HFFc6 (cell line): ENCODE measurements around the gene SLC8A1. TPM values are rescaled to one million over a fixed set of nuclear protein-coding genes. Genes with fewer than 3 reads are reported as not detected.

Experiments
- DNase-seq: peaks from one replicate; pipeline ENCODE4 v3.0.0-alpha.2; 2018
- H3K27ac Mint-ChIP-seq: 2 replicates; pipeline ENCODE4 v1.8.0; 2020; ENCODE audit warnings: mild to moderate bottlenecking, mixed read lengths
- H3K27me3 Mint-ChIP-seq: 2 replicates; pipeline ENCODE4 v1.8.0; 2021; ENCODE audit warnings: mild to moderate bottlenecking, moderate library complexity, mixed read lengths; ENCODE audit not compliant: insufficient read depth
- H3K36me3 Mint-ChIP-seq: 2 replicates; pipeline ENCODE4 v1.8.0; 2021; ENCODE audit warnings: low read depth, mixed read lengths
- H3K4me1 Mint-ChIP-seq: 2 replicates; pipeline ENCODE4 v1.8.0; 2020; ENCODE audit warnings: low read depth, mixed read lengths
- H3K4me3 Mint-ChIP-seq: 2 replicates; pipeline ENCODE4 v1.8.0; 2020; ENCODE audit warnings: mild to moderate bottlenecking, moderate library complexity, mixed read lengths
- H3K9me3 Mint-ChIP-seq: 2 replicates; pipeline ENCODE4 v1.8.0; 2020; ENCODE audit warnings: mild to moderate bottlenecking, mixed read lengths
- total RNA-seq, 6 experiments: library from RNA; stranded (reverse); fragmentation: NEBNext Ultra II Directional; extraction: Animal tissue kit (Norgen Biotek cat#: 25700); gene quantifications; 2 replicates in 1 of 6; 3 replicates in 5 of 6; pipeline ENCODE4 v1.2.3, GENCODE V29; 2021
- TF ChIP-seq, protein P1 (sequence below): fragments of 200-600 bp; sonication (generic); IDR thresholded peaks from 2 replicates; pipeline ENCODE4 v1.5.0; 2021; ENCODE audit warnings: antibody characterized with exemption, mild to moderate bottlenecking

Gene SLC8A1
- total RNA-seq, 6 experiments from 2014 or later: 71.5 to 96.9 (median 92.2) TPM

DNA sequence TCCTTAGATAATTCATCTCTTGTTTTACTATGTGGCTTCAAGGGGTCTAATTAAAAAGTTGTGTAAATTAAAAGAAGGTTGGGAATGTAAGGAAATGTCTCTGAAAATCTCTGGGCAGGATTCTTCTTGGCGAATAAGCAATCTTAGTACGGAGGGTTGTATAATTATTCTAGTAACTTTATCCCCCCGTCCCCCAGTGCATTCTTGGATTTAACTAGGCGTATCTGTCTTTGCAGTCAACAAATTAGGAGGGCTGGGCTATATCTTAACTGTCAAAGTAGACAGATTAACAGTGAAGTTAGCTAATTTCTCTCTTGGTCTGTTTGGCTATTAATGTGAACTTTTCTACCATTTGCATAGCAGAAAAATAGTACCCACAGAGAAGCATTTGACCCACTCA is 343.0 kb downstream of the SLC8A1 start:
- Mint-ChIP-seq H3K9me3 (peaks cover 10% of the 10 kb centered on the region; the same call in 1 of the 2 replicates), H3K4me1 (peaks cover 67% of the 10 kb centered on the region), H3K4me3 (no peak overlapping the region), H3K36me3 (peaks cover 64% of the 10 kb centered on the region), H3K27me3 (peaks cover 1% of the 10 kb centered on the region; the same call in 1 of the 2 replicates), H3K27ac (no peak overlapping the region)
- no peak for DNase-seq
- TF ChIP-seq, protein P1, sequence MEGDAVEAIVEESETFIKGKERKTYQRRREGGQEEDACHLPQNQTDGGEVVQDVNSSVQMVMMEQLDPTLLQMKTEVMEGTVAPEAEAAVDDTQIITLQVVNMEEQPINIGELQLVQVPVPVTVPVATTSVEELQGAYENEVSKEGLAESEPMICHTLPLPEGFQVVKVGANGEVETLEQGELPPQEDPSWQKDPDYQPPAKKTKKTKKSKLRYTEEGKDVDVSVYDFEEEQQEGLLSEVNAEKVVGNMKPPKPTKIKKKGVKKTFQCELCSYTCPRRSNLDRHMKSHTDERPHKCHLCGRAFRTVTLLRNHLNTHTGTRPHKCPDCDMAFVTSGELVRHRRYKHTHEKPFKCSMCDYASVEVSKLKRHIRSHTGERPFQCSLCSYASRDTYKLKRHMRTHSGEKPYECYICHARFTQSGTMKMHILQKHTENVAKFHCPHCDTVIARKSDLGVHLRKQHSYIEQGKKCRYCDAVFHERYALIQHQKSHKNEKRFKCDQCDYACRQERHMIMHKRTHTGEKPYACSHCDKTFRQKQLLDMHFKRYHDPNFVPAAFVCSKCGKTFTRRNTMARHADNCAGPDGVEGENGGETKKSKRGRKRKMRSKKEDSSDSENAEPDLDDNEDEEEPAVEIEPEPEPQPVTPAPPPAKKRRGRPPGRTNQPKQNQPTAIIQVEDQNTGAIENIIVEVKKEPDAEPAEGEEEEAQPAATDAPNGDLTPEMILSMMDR: no peak

DNA sequence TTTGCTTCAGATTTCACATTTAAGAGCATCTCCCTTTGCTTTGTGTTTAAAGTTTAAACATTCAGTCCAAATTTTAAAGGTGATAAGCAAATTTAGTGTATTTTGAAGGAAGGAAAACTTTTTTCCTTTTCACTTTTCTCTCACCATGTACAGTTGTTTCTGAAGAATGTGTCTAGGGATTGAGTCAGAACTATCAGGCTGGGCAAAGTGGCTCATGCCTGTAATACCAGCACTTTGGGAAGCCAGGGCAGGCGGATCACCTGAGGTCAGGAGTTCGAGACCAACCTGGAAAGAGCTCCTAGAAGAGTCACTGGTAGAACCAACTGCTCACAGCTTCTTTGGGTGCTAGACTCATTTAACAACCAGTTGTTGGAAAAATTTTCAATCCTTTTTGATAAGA is 345.8 kb downstream of the SLC8A1 start:
- Mint-ChIP-seq H3K36me3 (peaks cover 39% of the 10 kb centered on the region), H3K4me3 (peak overlapping the region; percentile 67), H3K9me3 (no peaks in the 10 kb centered on the region), H3K4me1 (peaks cover 73% of the 10 kb centered on the region), H3K27ac (peak overlapping the region; percentile 92), H3K27me3 (no peaks in the 10 kb centered on the region)
- peak; percentile 50 for DNase-seq
- TF ChIP-seq, protein P1: no peak

DNA sequence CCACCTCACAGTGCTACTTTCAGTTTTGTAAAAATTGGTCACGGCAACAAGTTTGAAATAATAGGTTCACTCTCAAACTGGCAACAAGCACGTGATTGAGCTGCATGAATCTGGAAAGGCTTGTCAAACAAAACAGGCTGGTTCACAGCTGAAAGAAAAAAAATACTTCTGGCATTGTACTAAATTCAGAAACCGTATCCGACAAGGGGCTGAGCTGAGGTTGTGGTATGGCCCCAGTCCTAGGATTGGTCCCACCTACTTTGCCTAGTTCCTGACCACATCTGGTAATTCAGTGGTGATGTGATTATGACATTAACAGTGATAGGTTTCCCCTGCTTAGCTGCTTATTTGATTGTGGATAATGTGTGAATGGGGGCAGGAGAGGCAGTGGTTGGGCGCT is 346.3 kb downstream of the SLC8A1 start:
- no peaks in the 10 kb centered on the region for H3K9me3 Mint-ChIP-seq
- peak overlapping the region; percentile 92 for H3K27ac Mint-ChIP-seq
- peak overlapping the region; percentile 67 for H3K4me3 Mint-ChIP-seq
- TF ChIP-seq, protein P1: no peak
- H3K36me3 Mint-ChIP-seq: peaks cover 38% of the 10 kb centered on the region
- DNase-seq: no peak
- no peaks in the 10 kb centered on the region for H3K27me3 Mint-ChIP-seq
- H3K4me1 Mint-ChIP-seq: peaks cover 77% of the 10 kb centered on the region

DNA sequence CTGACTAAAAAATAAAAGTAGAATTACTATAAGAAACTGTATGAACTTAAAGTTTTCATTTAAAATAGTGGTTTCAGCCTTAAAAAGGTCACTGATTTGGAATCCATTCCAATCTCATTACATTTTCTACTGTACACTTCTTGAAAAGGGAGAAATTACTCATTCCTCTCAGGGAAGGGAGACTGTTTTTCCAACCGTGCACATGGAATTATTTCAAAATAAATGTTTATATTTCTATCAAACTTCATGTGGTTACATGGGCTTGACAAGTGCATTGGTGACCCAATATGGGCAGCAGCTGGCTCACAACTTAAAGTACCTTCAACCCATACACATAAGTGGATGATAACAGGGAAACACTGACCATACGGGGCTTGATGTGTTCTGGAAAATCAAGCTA is 348.3 kb downstream of the SLC8A1 start:
- Mint-ChIP-seq H3K9me3 (no peaks in the 10 kb centered on the region), H3K27ac (peak overlapping the region; percentile 92), H3K36me3 (peaks cover 25% of the 10 kb centered on the region), H3K4me3 (peak overlapping the region; percentile 63), H3K27me3 (no peaks in the 10 kb centered on the region), H3K4me1 (peaks cover 87% of the 10 kb centered on the region)
- TF ChIP-seq, protein P1: no peak
- DNase-seq: peak; percentile 76

DNA sequence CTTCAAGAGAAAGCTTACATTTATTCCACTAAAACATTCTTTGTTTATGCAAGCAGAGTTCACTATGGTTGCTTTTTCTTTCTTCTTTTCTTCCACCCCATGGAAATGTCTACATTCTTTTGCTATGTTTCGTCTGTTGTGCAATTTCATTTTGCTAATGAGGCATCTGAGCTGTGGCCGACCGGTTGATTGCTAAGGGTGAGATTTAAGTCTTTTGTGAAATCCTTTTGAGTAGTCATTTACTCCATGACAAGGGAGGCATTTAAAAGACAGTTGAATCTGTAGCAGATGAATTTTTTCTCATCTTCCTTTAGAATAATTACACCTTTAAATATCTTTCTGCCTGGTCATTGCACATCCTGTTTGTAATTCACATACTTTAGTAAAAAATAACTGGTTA is 348.7 kb downstream of the SLC8A1 start:
- TF ChIP-seq, protein P1: no peak
- Mint-ChIP-seq H3K4me1 (peaks cover 88% of the 10 kb centered on the region), H3K27me3 (no peaks in the 10 kb centered on the region), H3K9me3 (no peaks in the 10 kb centered on the region), H3K36me3 (peaks cover 21% of the 10 kb centered on the region), H3K27ac (peak overlapping the region; percentile 92), H3K4me3 (peak overlapping the region; percentile 63)
- DNase-seq: peak; percentile 71

DNA sequence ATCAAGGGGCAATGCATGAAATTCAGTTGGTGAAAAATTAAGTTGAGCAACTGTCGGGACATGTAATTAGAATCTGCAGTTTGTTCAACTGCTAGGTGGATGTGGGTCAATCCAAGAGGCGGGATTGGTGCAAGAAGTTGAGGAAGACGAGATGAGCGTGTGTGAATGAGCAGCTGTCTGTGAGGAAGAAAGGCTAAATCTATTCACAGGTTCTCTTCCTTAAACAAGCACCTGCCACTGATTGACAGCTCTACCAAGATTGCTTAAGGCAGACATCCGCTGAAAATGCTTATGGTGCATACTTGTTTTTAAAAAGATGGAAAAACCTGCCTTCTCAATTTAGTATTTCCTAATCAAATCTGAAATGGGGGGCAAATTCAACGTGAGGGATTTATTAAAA is 349.4 kb downstream of the SLC8A1 start:
- Mint-ChIP-seq H3K4me1 (peaks cover 96% of the 10 kb centered on the region), H3K27ac (peak overlapping the region; percentile 92), H3K4me3 (peak overlapping the region; percentile 56; the same call in 1 of the 2 replicates), H3K36me3 (peaks cover 18% of the 10 kb centered on the region; the same call in 1 of the 2 replicates), H3K27me3 (no peaks in the 10 kb centered on the region), H3K9me3 (no peaks in the 10 kb centered on the region)
- TF ChIP-seq, protein P1: no peak
- DNase-seq: no peak
